HCT116 (cell line): ENCODE results near the gene PLCE1. TPM values are rescaled to one million over a fixed set of nuclear protein-coding genes. Genes with fewer than 3 reads are reported as not detected.

Source experiments
- ATAC-seq: fragments of 200-7000 bp; cut with Tn5 transposase; 2 replicates; pipeline ENCODE4 v1.9.1; 2020; ENCODE audit warnings: mild to moderate bottlenecking, moderate library complexity
- BruUV-seq: library from RNA; stranded (reverse); fragments of 400-500 nt; replicated peaks from 2 replicates; lab custom pipeline; 2021; lab: Mats Ljungman, UMichigan
- CTCF ChIA-PET: fragments of 300-600 bp; sonication (Branson Sonifier 250); formaldehyde crosslinking; loops from one replicate; lab custom pipeline; 2021; ENCODE audit warnings: antibody characterized with exemption; lab: Charles Lee
- POLR2A ChIA-PET: fragments of 300-600, 350-600 bp; sonication (Branson Sonifier 250); formaldehyde crosslinking; loops from one replicate; lab custom pipeline; 2021; ENCODE audit warnings: antibody characterized with exemption; lab: Charles Lee
- RAD21 ChIA-PET, 2 experiments: fragments of 300-600 bp; sonication (Branson Sonifier 250); formaldehyde crosslinking; loops; one replicate each; lab custom pipeline; 2023; ENCODE audit warnings: low total read pairs in 2 of 2; ENCODE audit not compliant: uncharacterized antibody in 2 of 2, unreplicated experiment in 2 of 2, low non-redundant PET in 1 of 2; lab: Charles Lee
- DNase-seq: peaks from one replicate; pipeline ENCODE4 v3.0.0-alpha.2; 2010; ENCODE audit warnings: low read depth, low spot score
- H2AFZ ChIP-seq: fragments of 200-600 bp; shearing (Covaris generic), sonication (generic); 2 replicates; pipeline ENCODE4 v1.6.1; 2017; ENCODE audit warnings: low read depth, mixed run types, mixed read lengths, antibody characterized with exemption, low read length; ENCODE audit not compliant: poor library complexity, severe bottlenecking
- H3K27ac ChIP-seq: 2 replicates; pipeline ENCODE4 v1.5.1; 2012; ENCODE audit warnings: low read depth, low read length
- H3K27me3 ChIP-seq: fragments of 200-600 bp; sonication (generic); 2 replicates; pipeline ENCODE4 v1.6.1; 2016; ENCODE audit warnings: mixed run types, low read length, mixed read lengths; ENCODE audit not compliant: insufficient read depth
- H3K36me3 ChIP-seq, 2 experiments: fragments of 200-500 bp in 1 of 2; fragments of 200-600 bp in 1 of 2; sonication (Bioruptor generic) in 1 of 2; sonication (generic) in 1 of 2; 2 replicates each; pipeline versions ENCODE4 v1.5.1 to v1.6.1; 2014 to 2016; ENCODE audit warnings: low read length in 2 of 2, inconsistent platforms in 1 of 2, mixed read lengths in 1 of 2, mixed run types in 1 of 2; ENCODE audit not compliant: insufficient read depth in 2 of 2, control insufficient read depth in 1 of 2
- H3K4me1 ChIP-seq, 2 experiments: fragments of 200-600 bp in 1 of 2; sonication (generic) in 1 of 2; 2 replicates each; pipeline versions ENCODE4 v1.5.1 to v1.6.1; 2012 to 2017; ENCODE audit warnings: low read length in 2 of 2, inconsistent platforms in 1 of 2, mild to moderate bottlenecking in 1 of 2, mixed read lengths in 1 of 2, mixed run types in 1 of 2, moderate library complexity in 1 of 2; ENCODE audit not compliant: insufficient read depth in 2 of 2, control insufficient read depth in 1 of 2
- H3K4me2 ChIP-seq: fragments of 200-600 bp; sonication (generic); 2 replicates; pipeline ENCODE4 v1.6.1; 2017; ENCODE audit warnings: mixed run types, low read length, mixed read lengths
- H3K4me3 ChIP-seq, 2 experiments: fragments of 200-600 bp in 1 of 2; sonication (generic) in 1 of 2; replicated peaks in 1 of 2; 2 replicates each; pipeline ENCODE4 v1.5.1; 2011 to 2016; ENCODE audit warnings: low read length in 2 of 2, control low read depth in 1 of 2, low read depth in 1 of 2, mild to moderate bottlenecking in 1 of 2, mixed read lengths in 1 of 2, mixed run types in 1 of 2
- H3K79me2 ChIP-seq: fragments of 200-600 bp; sonication (generic); 2 replicates; pipeline ENCODE4 v1.6.1; 2017; ENCODE audit warnings: mild to moderate bottlenecking, mixed run types, low read length, moderate library complexity, mixed read lengths; ENCODE audit not compliant: insufficient read depth
- H3K9ac ChIP-seq: fragments of 200-600 bp; sonication (generic); 2 replicates; pipeline ENCODE4 v1.6.1; 2016; ENCODE audit warnings: low read length, mixed read lengths
- H3K9me2 ChIP-seq: fragments of 200-600 bp; sonication (generic), shearing (Covaris generic); 2 replicates; pipeline ENCODE4 v1.6.1; 2017; ENCODE audit warnings: mixed run types, mild to moderate bottlenecking, moderate library complexity; ENCODE audit not compliant: insufficient read depth
- H3K9me3 ChIP-seq, 2 experiments: fragments of 200-500 bp in 1 of 2; fragments of 200-600 bp in 1 of 2; sonication (Bioruptor generic) in 1 of 2; sonication (generic) in 1 of 2; 2 replicates each; pipeline ENCODE4 v1.6.1; 2014 to 2017; ENCODE audit warnings: low read length in 2 of 2, mixed read lengths in 2 of 2, inconsistent platforms in 1 of 2, low read depth in 1 of 2, mild to moderate bottlenecking in 1 of 2, mixed run types in 1 of 2, moderate library complexity in 1 of 2; ENCODE audit not compliant: control insufficient read depth in 1 of 2, insufficient read depth in 1 of 2
- H4K20me1 ChIP-seq: fragments of 200-600 bp; sonication (generic), shearing (Covaris generic); 2 replicates; pipeline ENCODE4 v1.6.1; 2017; ENCODE audit warnings: mixed run types, mild to moderate bottlenecking, moderate library complexity; ENCODE audit not compliant: insufficient read depth
- EZH2 ChIP-seq: fragments of 200-600 bp; sonication (generic); IDR thresholded peaks from 2 replicates; pipeline ENCODE4 v1.6.1; 2017; ENCODE audit warnings: antibody characterized with exemption, mixed run types
- JUND ChIP-seq: IDR thresholded peaks from 2 replicates; pipeline ENCODE4 v1.6.1; 2012
- POLR2A ChIP-seq: IDR thresholded peaks from 2 replicates; pipeline ENCODE4 v1.7.0; 2011; ENCODE audit warnings: borderline replicate concordance; ENCODE audit not compliant: insufficient read depth, insufficient read length; ENCODE audit errors: extremely low read depth
- RAD21 ChIP-seq: IDR thresholded peaks from 2 replicates; pipeline ENCODE4 v1.6.1; 2012; ENCODE audit warnings: low read depth, mild to moderate bottlenecking
- SP1 ChIP-seq: IDR thresholded peaks from 2 replicates; pipeline ENCODE4 v1.6.1; 2012; ENCODE audit warnings: low read depth
- SRF ChIP-seq: IDR thresholded peaks from 2 replicates; pipeline ENCODE4 v1.6.1; 2012; ENCODE audit warnings: low read depth
- intact Hi-C: fragments of 100-400 bp; cut with micrococcal nuclease; formaldehyde crosslinking; loops from 2 replicates; pipeline ENCODE4 v1.10.0; 2022
- total RNA-seq: library from RNA; stranded (reverse); gene quantifications from one replicate; pipeline ENCODE4 v1.2.1, GENCODE V29; 2021; ENCODE audit not compliant: unreplicated experiment
- TF ChIP-seq, protein P1 (sequence below): IDR thresholded peaks from 2 replicates; pipeline ENCODE4 v1.6.1; 2012
- TF ChIP-seq, protein P2 (sequence below): IDR thresholded peaks from 2 replicates; pipeline ENCODE4 v1.6.1; 2011; ENCODE audit warnings: mild to moderate bottlenecking, low read length, moderate library complexity; ENCODE audit not compliant: insufficient replicate concordance; ENCODE audit errors: extremely low read depth

Gene PLCE1
- total RNA-seq, 1 experiment from 2014 or later, result 2.5 TPM

DNA sequence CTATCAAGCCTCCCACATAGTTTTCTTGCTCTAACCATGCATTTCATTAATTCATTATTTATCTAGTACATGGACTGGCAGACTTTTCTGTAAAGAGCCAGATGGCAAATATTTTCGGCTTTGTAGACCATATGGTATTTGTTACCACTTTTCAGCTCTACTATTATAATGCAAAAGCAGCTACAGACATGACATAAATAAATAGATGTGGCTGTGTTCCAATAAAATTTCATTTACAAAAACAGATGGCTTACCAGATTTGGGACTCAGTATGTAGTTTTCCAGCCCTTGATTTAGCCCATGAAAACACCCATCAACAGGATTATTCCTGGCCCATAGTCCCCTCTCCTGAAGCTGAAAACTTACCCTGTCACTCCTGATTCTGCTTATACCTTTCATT lies 32.1 kb downstream of the PLCE1 start:
- intact Hi-C loops, result no loop called here
- Histone ChIP-seq H3K4me3 (no peak overlapping the region), H3K4me1 (no peaks in the 10 kb centered on the region), H3K9ac (no peak overlapping the region), H3K79me2 (no peaks in the 10 kb centered on the region), H3K9me3 (peaks cover 5 to 7% of the 10 kb centered on the region in 2 experiments; a peak in 2 of 4 replicates), H3K27ac (no peak overlapping the region), H3K9me2 (no peaks in the 10 kb centered on the region), H3K4me2 (no peak overlapping the region), H3K36me3 (no peaks in the 10 kb centered on the region), H3K27me3 (no peaks in the 10 kb centered on the region), H2AFZ (no peak overlapping the region), H4K20me1 (no peaks in the 10 kb centered on the region)
- ChIA-PET RAD21 (no interaction called here), POLR2A (no interaction called here), CTCF (no interaction called here)
- ATAC-seq (no peak), DNase-seq (no peak)
- BruUV-seq, result no TSS peak
- TF ChIP-seq JUND (no peak), SP1 (no peak)
- TF ChIP-seq, protein P1, sequence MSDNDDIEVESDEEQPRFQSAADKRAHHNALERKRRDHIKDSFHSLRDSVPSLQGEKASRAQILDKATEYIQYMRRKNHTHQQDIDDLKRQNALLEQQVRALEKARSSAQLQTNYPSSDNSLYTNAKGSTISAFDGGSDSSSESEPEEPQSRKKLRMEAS, result no peak
- TF ChIP-seq, protein P2, sequence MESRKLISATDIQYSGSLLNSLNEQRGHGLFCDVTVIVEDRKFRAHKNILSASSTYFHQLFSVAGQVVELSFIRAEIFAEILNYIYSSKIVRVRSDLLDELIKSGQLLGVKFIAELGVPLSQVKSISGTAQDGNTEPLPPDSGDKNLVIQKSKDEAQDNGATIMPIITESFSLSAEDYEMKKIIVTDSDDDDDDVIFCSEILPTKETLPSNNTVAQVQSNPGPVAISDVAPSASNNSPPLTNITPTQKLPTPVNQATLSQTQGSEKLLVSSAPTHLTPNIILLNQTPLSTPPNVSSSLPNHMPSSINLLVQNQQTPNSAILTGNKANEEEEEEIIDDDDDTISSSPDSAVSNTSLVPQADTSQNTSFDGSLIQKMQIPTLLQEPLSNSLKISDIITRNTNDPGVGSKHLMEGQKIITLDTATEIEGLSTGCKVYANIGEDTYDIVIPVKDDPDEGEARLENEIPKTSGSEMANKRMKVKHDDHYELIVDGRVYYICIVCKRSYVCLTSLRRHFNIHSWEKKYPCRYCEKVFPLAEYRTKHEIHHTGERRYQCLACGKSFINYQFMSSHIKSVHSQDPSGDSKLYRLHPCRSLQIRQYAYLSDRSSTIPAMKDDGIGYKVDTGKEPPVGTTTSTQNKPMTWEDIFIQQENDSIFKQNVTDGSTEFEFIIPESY, result no peak

DNA sequence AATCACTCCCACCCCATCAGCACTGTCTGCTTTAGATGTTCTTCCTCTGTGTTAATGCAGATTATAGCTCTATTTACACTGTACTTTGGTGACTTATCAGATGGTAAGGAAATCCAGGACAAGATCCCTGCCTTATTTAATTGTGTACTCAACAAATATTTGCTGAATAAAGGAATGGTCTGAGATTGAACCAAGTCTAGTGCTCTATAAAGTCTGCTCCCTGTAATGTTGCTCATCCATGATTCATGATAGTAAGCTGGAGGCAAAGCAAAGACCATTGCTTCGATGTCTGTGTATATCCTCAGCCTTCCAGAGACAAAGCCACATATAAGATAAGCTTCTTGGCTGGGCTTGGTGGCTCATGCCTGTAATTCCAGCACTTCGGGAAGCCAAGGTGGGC lies 33.5 kb downstream of the PLCE1 start:
- CTCF ChIA-PET, result no interaction called here
- Histone ChIP-seq H3K27ac (no peak overlapping the region), H3K9me2 (no peaks in the 10 kb centered on the region), H4K20me1 (no peaks in the 10 kb centered on the region), H3K4me1 (no peaks in the 10 kb centered on the region), H2AFZ (no peak overlapping the region), H3K9ac (no peak overlapping the region), H3K9me3 (peaks cover 5 to 7% of the 10 kb centered on the region in 2 experiments; a peak in 2 of 4 replicates), H3K36me3 (no peaks in the 10 kb centered on the region), H3K27me3 (no peaks in the 10 kb centered on the region), H3K4me2 (no peak overlapping the region), H3K79me2 (no peaks in the 10 kb centered on the region), H3K4me3 (no peak overlapping the region)
- DNase-seq (no peak), ATAC-seq (no peak)
- RAD21 ChIA-PET, result no interaction called here
- POLR2A ChIA-PET, result no interaction called here
- BruUV-seq, result no TSS peak
- intact Hi-C loops, result no loop called here
- TF ChIP-seq RAD21 (no peak), SRF (no peak), EZH2 (no peak), POLR2A (no peak)
- TF ChIP-seq, protein P2, result no peak
